CMK (cell line): Measurements from ENCODE around the gene OSBPL2.

Source experiments
- DNase-seq: peaks from one replicate; pipeline ENCODE4 v3.0.0-alpha.2; 2010; ENCODE audit warnings: low read depth

OSBPL2 gene

DNA sequence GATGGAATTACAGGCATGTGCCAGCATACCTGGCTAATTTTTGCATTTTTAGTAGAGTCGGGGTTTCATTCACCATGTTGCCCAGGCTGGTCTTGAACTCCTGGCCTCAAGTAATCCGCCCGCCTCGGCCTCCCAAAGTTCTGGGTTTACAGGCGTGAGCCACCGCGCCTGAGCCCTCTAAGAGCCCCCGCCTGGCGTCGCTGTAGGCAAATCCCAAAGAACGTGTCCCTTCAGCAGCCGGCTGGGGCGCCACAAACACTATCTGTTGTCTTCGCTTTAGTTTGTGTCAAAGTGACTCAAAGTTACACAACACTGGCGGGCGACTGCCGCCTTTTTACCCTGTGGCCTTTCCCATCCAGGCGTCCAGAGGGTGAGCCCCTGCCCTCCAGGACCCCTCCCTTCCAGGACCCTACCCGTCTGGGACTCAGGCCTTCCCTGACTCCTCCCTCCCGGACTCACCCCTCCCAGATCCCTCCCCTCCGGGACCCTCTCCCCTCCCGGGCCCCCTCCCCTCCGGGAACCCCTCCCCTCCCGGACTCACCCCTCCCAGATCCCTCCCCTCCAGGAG, 63.5 kb downstream of the OSBPL2 start:
- peak; percentile 87 for DNase-seq

DNA sequence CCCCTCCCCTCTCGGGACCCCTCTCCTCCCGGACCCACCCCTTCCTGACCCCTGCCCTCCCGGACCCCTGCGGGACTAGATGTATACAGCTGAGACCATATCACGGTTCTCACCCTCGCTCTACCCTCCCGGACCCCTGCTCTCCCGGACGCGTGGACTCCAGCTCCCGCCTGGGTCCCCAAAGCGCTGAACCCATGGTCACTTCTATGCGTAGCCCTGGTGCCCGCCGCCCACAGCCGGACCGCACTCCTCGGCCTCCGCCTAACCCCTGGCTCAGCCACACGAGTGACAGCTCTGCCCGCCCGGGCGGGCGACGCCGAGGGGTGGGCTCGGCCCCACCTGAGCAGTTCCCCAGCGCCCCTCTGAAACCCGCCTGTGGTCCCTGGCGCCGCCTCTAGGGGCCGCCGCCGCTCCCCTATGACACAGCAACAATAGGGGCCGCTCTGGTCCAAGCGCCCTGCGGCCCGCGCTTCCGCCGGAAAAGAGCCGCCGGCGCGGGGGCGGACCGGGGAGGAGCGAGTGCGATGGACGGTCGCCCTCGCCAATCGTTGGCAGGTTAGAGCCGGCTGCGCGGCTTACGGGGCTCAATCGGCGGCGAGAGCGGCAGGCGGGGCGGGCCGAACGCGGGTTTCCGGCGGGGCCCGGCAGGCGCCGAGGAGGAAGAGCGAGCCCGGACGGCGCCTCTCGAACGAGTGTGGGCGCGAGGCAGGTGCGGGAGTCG, 64.2 kb downstream of the OSBPL2 start, which contains the start of gene ADRM1:
ADRM1 (plus strand) TSS at position 657 of the 721 bp plus-strand sequence. CDS start 572 bp downstream, outside the sequence.
- peak; percentile 86 for DNase-seq

DNA sequence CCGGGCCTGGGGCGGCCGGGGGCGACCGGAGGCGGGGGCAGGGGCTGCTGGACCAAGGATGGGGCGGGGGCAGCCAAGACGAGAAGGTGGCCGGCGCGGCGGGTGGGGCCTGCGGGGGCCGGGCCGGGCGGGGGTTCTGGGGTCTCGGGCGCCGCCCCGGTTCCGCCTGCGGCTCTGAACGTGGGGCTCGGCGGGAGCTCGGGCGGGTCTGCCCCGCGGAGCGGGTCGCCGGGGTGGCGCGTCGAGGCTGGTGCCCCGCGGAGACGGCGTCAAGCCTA, 64.7 kb downstream of the OSBPL2 start:
- no peak for DNase-seq

DNA sequence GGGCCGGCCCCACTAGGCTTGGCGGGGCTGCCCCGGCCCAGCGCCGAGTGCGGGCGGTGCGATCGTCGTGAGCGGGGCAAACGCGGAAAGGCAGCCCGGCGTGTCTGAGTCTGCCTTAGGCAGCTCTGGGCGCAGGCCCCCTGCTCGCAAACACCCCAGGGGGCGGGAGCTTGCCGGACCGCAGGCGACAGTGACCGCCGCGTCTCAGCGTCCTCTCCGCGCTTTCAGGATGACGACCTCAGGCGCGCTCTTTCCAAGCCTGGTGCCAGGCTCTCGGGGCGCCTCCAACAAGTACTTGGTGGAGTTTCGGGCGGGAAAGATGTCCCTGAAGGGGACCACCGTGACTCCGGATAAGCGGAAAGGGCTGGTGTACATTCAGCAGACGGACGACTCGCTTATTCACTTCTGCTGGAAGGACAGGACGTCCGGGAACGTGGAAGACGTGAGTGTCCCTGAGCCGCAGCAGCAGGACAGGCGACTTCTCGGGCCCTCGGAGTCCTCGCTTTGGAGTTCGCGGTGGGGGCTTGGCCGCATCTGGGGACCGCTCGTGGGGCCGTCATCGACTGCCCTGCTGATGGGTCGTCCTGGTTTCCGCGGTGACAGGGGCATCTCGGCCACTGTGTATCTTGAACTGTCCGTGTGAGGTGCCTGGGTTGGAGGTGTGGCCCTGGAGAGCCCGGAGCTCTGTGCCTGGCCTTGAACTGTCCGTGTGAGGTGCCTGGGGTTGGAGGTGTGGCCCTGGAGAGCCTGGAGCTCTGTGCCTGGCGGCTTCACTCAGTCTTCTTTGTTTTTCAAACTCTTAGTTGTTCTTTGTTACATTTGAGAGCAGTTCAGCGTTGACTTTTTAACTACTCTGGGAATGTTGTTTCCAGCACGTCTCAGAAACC, 65.3 kb downstream of the OSBPL2 start:
- DNase-seq, result no peak

DNA sequence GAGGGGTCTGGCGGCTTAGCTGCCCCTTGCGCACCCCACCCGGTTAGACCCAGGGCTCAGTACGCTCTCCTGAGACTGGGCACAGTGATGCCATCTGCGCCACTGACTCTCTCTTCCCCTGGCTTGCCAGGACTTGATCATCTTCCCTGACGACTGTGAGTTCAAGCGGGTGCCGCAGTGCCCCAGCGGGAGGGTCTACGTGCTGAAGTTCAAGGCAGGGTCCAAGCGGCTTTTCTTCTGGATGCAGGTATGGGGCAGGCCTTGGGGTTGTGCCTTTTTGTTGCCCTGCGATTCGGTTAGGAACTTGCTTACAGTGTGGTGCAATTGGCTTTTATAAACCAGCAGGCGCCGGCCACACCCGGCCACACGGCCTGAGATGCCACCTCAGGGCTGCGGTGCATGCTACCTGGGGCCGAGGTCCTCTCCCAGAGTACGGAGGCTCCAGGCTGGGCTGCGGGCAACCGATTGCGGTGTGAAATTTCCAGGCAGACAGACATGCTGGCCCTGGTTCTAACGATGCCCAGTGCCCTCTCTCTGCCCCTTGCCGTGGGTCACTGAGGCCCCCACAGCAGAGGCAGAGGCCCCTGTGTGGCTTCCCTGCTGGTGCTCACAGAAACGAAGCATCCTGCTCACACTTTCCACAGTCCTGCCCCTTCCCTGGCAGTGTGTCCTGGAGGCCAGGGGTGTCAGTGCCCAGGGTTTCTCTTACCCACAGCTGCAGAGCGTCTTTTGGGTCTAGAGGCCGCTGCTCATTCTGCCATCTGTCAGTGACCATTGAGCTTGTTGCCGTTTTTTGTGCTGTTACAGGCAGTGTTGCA, 66.2 kb downstream of the OSBPL2 start:
- no peak for DNase-seq

DNA sequence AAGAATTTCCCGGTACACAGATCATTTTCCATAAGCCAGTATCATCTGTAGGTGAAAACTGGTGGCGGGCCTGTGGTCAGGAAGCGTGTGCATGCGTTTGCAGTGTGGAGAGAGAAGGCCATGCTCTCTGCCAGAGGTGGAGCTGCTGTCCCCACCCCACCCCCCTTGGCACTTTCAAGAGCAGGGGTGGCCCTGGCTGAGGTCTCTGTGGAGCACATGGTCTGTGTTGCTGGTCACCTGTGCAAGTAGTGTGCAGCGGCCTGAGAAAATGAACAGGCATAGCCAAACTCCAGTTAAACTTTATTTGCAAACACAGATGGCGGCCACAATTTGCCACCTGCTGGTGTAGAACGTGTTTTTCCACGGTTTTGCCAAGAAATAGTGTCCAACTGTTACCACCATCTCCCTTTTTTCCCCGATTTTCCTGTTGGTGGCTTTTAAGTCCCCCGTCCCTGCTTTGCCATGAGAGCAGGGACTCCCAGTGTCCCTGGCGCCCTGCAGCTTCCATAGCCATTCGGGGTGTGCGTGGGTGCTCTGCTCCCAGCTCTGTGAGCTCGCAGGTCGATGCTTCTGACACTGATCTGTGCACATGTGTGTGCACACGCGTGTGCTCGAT, 66.9 kb downstream of the OSBPL2 start:
- DNase-seq, result no peak

DNA sequence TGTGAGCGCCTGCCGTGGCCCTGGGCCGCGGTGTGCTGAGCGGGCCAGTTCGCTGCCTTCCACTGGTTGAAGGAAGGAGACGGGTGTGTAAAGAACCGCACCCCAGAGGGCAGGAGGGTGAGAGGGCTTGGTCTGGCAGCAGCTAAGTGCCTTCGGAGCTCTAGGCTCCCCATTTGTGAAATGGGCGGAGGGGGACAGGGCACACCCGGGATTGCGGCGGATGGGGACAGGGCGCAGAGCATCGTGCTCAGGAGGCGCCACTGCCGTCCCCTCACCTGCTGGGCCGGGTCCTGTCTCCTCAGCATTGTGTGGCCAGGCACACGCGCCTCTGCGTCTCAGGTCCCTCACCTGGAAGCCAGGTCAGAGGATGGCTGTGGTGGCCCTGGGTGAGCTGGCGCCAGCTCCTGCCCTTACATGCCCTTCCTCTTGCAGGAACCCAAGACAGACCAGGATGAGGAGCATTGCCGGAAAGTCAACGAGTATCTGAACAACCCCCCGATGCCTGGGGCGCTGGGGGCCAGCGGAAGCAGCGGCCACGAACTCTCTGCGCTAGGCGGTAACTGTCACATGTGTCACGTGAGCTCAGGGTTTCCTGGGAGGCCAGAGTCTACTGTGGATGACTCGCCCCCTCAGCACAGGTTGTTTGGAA, 67.6 kb downstream of the OSBPL2 start:
- no peak for DNase-seq

DNA sequence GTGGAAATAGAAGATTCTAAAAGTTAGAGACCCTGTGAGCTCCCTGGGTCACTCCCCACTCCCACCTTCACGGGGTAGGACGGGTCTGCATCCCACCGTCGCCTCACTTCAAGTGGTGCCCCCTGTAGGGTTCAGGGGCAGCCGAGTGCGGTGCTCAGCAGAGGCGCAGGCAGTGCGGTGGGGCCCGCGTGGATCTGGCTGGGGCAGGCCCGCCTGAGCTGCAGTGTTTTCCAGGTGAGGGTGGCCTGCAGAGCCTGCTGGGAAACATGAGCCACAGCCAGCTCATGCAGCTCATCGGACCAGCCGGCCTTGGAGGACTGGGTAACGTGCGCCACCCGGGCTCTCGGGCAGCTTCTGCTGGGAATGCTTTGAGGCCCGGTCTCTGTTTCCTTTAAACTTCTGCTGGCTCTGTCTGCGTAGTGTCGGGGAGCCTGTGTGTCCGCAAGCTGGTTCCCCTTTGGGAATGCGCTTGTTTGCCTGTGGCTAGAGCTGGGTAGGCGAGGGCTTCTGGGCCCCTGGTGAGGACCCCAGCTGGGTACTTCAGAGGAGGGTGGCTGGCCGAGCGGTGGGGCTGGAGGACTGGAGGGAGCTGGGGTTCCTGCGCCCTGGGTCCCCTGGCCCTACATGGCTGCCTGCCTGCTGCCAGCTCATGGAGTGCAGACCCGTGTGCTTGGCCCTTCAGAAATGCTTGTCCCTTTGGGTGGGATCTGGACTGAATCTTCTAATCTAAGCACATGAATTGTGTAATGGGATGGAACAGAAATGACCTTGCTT, 68.3 kb downstream of the OSBPL2 start:
- no peak for DNase-seq

DNA sequence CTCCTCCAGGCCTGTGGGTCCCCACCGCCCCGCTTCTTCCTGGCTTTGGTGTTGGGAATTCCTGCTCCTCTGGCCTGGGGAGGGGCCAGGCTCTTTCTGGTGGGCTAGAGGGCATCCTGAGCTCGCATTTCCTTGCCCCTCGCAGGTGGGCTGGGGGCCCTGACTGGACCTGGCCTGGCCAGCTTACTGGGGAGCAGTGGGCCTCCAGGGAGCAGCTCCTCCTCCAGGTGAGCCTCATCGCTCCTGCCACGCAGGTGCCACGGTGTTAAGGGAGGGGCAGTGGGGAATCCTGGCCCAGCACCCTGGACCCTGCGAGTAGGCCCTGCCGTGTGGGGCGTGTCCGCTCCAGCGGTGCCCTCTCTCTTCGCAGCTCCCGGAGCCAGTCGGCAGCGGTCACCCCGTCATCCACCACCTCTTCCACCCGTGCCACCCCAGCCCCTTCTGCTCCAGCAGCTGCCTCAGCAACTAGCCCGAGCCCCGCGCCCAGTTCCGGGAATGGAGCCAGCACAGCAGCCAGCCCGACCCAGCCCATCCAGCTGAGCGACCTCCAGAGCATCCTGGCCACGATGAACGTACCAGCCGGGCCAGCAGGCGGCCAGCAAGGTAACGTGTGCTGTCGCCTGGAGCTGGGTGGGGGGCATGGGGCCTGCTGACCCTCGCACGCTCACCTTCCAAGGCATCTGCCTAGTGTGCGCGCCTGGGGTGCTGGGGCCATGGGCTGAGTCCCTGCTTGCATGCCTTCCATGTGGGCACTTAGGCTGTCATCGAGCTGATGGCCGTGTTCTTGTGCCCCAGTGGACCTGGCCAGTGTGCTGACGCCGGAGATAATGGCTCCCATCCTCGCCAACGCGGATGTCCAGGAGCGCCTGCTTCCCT, 69.1 kb downstream of the OSBPL2 start:
- no peak for DNase-seq

DNA sequence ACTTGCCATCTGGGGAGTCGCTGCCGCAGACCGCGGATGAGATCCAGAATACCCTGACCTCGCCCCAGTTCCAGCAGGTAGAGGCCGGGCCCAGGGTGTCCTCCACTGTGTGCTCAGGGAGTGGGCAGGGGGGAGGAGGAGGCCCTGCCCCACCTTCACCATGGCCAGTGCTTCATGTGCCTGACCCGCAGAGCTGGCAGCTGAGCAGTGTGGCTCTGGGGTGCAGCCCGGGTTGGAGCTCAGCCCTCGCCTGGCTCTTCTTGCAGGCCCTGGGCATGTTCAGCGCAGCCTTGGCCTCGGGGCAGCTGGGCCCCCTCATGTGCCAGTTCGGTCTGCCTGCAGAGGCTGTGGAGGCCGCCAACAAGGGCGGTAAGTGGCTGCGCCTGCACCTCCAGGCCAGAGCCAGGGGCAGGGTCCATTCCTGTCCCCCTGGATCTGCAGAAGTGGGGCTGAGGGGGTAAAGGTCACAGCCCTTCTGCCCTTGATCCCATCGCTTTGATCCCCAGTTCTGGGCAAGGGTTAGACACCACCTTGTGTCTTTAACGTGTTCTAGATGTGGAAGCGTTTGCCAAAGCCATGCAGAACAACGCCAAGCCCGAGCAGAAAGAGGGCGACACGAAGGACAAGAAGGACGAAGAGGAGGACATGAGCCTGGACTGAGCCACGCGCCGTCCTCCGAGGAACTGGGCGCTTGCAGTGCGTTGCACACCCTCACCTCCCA, 69.9 kb downstream of the OSBPL2 start:
- DNase-seq, result no peak

DNA sequence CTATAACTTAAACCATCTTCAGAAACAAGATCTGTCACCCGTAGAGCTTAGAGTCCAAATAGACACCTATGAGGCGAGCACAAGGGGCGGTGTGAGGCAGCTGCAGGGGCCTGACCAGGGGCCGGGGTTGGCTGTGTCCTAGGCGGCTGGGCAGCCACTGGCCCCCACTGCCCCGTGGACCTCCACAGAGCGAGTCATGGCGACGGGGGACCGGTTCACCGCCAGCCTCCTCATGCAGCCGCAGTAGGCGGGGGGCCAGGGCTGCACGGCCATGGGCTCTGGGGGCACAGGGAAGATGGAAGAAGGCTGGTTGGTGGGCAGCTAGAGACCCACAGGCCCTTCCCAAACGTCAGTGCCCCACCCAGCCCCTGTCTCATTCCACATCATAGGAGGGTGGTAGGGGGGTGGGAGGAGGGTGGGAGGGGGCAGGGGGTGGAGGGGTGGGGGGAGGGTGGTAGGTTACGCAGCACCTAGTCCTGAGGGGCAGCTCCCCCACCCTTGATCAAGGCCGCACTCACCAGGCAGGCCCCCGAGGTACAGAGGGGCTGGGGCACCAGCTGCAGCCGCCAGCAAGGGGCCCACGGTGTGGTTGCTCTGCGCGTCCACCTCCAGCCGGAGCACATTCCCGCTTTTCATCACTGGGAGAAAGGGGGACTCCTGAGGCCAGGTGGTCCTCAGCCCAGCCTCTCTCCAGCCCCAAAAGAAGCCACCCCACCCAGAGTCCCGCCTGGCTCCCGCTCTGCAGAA, 71.0 kb downstream of the OSBPL2 start:
- no peak for DNase-seq

DNA sequence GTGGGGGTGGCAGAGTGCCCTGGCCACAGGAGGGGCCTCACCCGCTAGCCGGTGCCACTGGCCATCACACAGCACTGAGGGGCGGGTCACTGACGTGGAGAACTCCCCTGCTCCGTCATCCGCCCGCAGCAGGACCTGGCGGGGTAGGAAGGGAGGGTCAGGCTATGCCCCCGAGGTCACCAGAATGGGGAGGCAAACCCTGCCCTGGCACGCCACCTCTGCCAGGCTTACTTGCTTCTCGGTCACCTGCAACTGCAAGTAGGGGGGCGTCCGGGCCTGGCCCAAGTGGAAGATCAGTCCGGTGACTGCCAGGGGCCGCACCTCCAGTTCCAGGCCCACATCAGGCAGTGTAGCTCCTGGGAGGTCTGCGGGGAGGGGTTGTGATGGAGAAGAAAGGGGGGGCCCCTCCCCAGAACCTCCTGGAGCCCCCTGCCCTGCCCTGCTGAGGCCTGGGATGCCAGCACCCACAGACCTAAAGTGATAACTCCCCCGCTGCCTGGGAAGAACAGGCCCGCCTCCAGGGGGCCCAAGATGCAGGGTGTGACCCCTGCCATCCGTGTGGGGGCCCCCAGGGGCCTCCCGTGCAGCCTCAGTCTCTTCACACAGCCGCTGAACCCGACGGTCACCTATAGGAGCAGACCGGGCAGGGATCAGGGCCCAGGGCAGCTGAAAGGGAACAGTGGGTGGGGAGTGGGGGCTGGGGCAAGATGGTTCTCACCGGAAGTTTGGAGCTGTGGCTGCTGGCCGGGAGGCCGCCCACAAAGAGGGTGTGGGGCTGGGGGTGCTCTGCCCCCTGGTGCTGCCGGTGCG, 71.8 kb downstream of the OSBPL2 start:
- no peak for DNase-seq

DNA sequence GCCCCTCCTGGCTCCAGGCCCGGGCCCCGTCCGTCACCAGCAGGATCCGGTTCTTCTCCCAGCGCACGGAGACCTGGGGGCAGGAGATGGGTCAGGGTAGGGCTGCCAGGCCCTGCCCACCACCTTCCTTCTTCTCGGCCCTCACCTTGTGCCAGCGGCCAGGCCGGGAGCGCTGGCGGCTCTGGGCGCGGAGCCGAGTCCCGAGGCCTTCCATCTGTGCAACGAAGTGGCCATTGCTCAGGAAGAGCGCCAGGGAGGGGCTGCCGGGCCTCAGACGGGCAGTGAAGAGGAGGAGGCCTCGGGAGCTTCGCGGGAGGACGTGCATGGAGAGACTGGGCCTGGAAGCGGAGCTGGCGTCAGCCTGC, 72.4 kb downstream of the OSBPL2 start:
- DNase-seq, result no peak

DNA sequence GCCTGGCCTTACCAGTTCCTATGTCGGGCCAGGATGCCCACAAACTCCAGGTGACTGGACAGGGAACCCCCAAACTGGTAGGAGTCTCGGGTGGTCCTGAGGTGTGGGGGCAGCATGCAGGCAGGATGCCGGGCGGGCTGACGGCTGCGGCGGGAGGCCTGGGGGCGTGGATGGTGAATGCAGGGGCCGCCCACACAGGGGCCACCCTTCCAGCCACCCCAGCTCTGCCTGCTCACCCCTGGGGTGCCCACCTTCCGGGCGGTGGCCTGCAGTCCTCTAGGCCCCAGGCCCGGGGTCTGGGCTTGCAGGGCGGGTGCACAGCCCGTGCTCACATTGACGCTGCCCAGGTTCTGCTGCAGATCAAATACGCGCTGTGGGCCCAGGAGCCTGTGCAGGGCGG, 72.8 kb downstream of the OSBPL2 start:
- no peak for DNase-seq

DNA sequence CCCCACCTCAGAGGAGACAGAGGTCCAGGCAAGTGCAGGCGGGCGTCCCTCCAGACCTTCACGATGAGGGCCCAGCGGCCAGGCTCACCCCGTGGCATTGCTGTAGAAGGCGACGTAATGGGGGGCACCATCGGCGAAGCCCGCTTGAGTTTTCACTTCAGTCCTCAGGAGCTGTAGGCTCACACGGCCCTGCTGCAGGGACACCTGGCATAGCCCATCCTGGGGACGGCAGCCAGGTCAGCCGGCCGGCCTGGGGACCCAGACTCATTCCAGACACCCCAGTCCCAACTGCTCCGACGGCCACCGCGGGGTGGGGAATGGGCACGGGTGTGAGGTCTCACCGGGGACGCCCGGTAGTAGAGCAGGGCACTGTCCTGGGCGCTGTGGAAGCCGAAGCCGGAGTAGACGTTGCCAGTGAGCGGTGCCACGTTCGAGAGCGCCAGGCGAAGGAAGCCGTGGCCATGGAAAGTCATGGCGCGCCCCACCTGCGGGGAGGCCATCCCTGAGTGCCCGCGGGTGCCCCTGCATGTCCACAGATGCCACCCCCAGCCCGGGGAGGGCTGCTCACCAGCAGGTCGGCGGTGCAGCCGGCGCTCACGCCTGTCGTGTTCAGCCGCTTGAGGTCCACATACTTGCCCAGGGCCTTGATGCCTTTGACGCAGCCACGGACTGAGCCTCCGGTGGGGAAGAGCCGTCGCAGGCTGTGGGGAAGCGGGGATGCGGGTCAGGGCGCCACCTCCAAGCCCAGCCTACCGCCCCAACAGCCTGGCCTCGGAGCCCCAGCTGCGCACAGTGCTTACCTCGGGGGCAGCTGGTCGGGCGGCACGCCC, 73.7 kb downstream of the OSBPL2 start:
- DNase-seq, result no peak

DNA sequence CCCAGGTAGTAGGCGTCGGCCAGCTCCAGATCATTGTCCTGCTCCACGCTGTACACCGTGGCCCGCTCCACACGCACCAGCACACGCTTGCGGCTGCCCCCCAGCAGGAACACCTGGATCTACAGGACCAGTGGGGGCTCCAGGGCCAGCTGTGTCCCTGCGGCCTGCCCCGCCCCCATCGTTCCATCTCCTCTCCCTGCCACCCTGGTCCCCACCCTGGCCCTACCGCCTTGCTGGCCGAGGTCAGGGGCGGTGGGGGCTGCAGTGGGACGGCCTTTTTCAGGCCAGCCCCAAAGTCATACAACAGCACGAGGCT, 74.3 kb downstream of the OSBPL2 start:
- DNase-seq, result no peak

DNA sequence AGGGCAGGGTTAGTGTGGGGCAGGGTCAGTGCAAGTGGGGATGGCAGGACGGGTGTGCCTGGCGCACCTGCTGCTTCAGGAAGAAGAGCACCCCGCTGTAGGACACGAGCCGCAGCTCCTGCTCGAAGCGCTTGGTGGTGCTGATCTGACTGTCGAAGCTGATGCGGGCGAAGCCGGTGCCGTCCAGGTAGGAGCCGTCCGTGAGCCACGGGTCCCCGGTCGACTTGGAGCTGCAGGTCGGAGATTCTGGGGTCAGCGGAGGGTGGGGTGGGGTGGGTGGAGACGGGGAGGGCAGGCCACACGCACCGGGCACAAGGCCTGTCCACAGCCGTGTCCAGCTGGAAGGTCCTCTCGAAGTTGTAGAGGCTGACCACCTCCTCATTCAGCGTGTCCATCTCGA, 74.7 kb downstream of the OSBPL2 start:
- DNase-seq, result no peak
